NCI-H146 treated with DMSO at 0.1 percent for 48 hours (cell line): Measurements from ENCODE around the gene JMJD1C.
"Not testable (repeated sequence)": the region's sequence is repeated elsewhere in the genome, so short reads cannot be mapped to it uniquely, and the experiment has no call there.

Experiments
- DNase-seq: peaks from one replicate; lab custom pipeline; 2025; ENCODE audit not compliant: unreplicated experiment; lab: John Stamatoyannopoulos, UW

JMJD1C gene

DNA sequence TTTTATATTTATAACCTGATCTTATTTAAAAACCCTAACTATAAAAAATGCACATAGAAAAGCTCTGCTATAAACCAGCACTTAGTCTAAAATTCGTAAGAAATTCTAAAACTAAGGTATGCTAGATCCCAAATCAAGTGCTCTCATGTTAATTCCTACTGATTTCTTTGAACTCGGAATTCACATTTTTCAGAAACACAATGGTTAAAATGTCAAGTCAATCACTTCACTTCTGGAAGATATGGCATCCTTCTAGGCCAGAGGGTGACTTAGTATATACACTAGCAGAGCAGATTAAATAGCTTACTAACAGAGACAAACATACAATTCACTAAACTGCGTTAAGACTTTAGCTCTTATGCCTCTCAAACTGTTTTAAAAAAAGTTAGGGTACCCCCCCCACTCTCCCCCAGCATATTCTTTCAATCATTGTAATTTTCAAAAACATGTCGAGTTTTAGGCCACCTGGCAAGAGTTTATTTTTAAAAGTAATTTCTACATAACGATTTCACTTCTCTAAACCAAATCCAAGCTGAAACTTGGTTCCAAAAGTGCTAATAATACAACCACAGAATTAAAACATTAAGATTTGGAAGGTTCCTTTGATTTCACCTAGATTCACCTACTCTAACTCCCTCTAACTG lies 203.2 kb downstream of the JMJD1C start:
- no peak for DNase-seq

- DNase-seq = no peak
Observed at GRCh38 chr10:63261496-63261895, 204.3 kb downstream of the JMJD1C start.

DNA sequence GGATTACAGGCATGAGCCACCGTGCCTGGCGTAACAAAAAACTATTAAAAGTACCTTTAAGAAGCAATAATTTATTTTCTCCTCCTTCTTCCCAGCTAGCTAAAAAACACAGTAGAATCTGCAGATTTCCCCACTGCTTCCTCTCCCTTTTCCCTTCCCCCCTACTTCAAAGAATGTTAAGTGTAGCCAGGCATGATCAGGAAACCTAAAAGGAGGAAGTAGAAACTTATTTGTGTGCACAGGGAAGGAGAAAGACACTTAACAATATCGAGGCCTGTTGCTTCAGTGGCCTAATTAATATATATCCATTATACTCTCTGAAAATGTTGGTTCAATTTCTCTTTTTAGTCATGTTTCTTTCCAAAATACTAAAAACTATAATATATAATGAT lies 204.9 kb downstream of the JMJD1C start:
- no peak for DNase-seq

GRCh38 chr10:63260103-63260859 lies 205.5 kb downstream of the JMJD1C start:
- DNase-seq = no peak

DNA sequence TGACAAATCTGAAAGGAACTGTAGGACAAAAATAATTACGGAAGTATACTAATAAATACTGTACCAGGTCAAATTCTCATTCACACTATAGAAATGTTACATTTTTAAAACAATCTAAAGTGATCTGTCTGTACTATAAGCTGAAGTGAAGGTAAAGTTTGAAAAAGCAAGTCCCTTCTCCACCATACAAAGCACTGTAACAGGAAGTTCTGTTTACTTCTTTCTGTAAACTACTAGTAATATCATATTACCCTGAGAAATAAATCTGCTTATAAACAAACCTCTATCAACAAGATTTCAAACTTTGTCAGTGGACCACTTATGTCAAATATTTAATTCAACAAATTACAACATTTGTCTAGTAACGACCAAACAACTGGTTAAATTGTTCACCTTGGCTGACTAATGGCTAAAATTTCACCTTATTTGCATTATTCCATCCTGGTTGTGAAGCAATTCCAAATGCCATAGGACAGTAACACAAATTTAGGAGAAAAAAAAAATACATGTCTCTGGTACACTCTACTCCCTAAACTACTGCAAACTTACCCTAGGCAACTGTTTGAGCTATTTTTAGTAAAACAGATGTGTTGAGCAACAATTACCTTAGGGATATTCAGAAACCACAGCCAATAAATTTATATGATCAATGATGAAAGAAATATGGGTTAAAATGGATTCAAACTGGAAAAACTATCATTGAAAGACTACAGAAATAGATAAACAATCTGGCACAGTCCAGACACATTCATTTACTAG lies 206.7 kb downstream of the JMJD1C start:
- DNase-seq = no peak

- DNase-seq = no peak
Observed at GRCh38 chr10:63257778-63258177, 208.0 kb downstream of the JMJD1C start.

- no peak for DNase-seq
Observed at GRCh38 chr10:63256009-63256773, 209.6 kb downstream of the JMJD1C start.

- DNase-seq = no peak
Observed at GRCh38 chr10:63255316-63255715, 210.5 kb downstream of the JMJD1C start.

DNA sequence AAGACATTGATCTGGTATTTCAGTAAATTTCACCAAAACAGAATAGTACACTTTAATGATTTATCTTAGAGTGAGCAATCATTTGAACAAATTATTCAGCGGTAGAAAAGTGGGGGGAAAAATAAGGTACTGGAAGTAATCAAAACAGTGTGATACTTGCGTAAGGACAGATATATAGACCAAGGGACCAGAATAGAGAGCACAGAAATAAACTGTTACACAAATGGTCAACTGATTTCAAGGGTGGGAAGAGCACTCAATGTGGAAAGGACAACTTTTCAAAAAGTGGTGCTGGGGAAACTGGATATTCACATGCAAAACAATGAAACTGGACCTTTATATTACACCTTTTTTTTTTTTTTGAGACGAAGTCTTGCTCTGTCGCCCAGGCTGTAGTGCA lies 212.7 kb downstream of the JMJD1C start:
- no peak for DNase-seq

DNA sequence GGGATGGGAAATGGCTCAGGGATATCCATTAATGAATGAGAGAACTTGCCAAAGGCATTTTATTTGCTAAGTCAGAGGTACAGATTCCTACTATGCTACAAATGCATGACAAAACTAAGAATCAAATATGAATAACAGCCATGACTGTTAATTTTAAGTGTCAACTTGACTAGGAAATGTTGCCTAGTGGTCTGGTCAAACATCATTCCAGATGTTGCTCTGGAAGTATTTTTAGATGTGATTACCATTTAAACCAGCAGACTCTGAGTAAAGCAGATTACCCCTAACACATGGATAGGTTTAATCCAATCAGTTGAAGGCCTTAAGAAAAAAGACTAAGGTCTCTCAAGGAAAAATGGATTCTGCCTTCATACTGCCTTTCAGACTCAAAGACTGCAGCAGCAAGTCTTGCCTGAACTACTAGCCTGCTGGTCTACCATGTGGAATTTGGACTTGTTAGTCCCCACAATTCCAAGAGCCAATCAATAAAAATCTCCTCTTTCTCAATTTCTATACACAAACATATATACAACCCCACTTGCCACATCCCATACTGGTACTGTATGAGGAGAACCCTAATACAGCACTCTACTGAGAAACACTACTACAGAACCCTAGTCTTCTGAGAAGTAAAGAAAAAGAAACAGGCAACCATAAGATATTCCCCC lies 213.5 kb downstream of the JMJD1C start:
- DNase-seq = no peak

GRCh38 chr10:63250032-63250431 lies 215.7 kb downstream of the JMJD1C start:
- no peak for DNase-seq

- no peak for DNase-seq
Observed at GRCh38 chr10:63247771-63248170, 218.0 kb downstream of the JMJD1C start.

DNA sequence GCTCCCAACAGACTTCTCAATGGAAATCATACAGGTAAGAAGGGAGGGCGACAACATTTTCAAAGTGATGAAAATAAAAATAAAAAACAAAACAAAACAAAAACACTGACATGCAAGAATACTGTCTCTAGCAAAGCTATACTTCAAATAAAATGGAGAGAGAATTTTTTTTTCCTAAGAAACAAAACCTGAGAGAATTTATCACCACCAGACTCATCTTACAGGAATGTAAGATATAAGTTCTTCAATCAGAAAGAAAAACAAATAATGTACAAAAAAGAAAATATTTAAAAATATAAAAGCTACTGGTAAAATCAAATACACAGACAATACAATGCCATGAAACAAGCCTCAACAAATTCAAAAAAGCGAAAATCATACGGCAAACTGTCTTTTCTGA lies 219.4 kb downstream of the JMJD1C start:
- no peak for DNase-seq

DNA sequence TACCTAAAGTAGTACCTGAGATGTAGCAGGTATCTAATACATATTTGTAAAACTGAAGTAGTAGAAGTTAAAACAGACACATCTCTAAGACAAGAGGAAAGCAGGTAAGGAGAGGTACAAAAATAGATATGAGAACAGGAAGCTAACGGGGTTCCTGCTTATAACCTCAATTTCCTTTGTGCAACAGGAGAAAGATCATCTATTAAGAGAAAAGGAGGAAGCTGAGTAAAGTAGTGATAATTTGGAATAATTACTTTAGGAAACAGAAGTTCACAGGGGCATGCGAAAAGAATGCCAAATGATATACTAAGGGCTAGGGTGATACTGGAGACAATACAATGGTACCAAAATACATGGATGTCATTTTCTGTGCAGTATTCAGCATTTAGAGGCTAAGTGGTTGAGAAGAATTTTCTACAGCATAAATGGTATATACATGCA lies 223.9 kb downstream of the JMJD1C start:
- DNase-seq = no peak

GRCh38 chr10:63240807-63241206 lies 225.0 kb downstream of the JMJD1C start:
- no peak for DNase-seq

GRCh38 chr10:63238501-63238900 lies 227.3 kb downstream of the JMJD1C start:
- DNase-seq = no peak

- no peak for DNase-seq
Observed at GRCh38 chr10:63237396-63237795, 228.4 kb downstream of the JMJD1C start.

DNA sequence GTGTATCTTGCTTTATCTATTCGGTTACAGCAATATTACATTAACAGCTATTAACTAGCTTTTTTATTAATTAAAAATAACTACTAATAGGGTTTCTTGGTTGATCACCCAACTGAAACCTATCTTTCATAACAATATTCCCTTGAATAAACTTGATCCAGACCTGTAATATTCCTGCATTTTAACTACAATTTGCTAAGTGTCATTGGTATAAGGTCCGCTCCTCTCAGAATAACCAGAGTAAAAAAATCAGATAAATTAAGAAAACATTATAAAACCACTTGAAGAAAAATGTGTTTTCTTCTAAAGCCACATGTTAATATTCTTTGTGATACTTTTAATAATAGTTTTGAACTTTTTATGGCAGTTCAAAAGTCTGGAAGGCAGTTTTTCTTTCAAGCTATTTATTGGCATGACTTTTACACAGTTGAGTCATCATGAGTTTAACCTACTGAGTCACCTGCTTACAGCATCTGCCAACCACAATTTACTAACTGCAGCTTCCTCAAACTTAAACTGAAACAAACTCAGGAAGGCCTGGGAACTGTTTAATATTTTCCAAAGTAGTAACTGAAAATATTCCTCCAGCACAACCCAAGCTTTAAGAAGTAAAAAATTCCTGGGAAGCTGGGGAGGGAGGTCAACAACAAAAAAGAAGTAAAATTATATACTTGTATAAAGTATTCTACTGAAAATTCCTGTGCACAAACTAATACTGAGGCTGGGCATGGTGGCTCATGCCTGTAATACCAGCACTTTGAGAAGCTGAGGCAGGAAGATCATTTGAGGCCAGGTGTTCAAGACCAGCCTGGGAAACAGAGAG lies 229.5 kb downstream of the JMJD1C start:
- no peak for DNase-seq

DNA sequence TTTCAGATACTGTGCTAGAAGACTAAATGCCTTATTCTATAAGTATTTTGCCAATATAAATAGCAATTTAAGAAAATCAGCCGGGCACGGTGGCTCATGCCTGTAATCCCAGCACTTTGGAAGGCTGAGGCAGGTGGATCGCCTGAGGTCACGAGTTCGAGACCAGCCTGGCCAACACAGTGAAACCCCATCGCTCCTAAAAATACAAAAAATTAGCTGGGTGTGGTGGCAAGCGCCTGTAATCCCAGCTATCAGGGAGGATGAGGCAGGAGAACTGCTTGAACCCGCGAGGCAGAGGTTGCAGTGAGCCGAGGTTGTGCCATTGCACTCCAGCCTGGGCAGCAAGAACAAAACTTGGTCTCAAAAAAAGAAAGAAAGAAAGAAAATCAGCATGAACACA lies 230.6 kb downstream of the JMJD1C start:
- DNase-seq = not testable (repeated sequence)

- DNase-seq = no peak
Observed at GRCh38 chr10:63229161-63229560, 236.6 kb downstream of the JMJD1C start.
